ENCODE data around the gene MXRA5.

- no peak for TF ChIP-seq CTCF (conservative IDR thresholded peaks at IDR 0.05)
- TF ChIP-seq ZFX (IDR thresholded peaks at IDR 0.05) = no peak
Observed at GRCh38 chrX:3320471-3321046, 25.9 kb downstream of the MXRA5 start.
